ENCODE data around the gene FBXL2.
"Not testable (repeated sequence)": the region's sequence is repeated elsewhere in the genome, so short reads cannot be mapped to it uniquely, and the experiment has no call there.

The FBXL2 gene

DNA sequence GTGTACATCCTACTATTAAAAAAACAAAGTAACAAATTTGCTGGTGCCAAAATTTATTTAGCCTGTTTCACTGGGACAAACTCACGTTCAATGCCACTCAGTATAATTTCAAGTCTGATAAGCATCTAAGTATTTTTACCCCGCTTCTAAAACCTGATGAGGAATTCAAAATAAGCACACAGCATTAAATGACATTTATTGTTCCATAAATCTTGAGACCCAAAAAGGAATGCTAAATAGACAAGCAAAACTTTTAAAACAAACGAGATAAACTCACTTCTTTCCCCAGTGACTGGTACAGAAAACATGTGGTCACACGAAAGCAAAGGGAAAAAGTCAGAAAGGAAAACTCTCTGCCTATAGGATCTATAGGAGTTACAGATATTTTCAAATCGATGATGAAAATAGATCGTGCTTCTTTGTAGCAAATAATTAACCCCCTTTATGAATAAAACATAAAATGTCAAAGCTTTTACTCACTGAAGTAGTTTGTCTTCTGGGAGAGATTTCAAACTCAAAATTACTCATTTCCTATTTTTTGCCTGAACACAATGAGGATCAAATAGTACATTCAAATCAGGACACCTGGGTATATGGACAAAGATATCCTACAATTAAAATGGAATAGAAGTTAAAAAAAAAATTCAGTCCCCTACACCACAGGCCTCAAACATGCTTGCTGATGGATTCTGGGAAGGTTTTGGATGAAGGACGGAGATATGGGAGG, 111.3 kb downstream of the FBXL2 start:
- DNase-seq, result no peak

DNA sequence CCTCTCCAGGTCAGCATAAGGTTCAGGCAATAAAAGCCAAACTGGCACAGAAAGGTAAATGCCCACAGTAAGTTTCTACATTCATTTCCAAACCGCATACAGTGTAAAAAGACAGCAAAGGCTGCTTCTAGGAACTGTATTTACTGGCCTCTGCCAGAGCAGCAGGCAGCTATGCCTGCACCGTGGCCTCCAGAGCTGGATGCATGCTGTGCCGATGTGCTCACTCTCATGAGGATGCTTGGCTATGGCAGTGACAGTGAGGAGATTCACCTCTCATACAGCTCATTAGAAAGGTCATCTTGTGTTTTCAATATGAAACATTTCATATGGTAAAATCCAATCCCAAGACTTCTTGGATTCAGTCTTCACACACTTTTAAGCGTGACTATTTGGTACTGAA, 112.7 kb downstream of the FBXL2 start:
- DNase-seq, result no peak

DNA sequence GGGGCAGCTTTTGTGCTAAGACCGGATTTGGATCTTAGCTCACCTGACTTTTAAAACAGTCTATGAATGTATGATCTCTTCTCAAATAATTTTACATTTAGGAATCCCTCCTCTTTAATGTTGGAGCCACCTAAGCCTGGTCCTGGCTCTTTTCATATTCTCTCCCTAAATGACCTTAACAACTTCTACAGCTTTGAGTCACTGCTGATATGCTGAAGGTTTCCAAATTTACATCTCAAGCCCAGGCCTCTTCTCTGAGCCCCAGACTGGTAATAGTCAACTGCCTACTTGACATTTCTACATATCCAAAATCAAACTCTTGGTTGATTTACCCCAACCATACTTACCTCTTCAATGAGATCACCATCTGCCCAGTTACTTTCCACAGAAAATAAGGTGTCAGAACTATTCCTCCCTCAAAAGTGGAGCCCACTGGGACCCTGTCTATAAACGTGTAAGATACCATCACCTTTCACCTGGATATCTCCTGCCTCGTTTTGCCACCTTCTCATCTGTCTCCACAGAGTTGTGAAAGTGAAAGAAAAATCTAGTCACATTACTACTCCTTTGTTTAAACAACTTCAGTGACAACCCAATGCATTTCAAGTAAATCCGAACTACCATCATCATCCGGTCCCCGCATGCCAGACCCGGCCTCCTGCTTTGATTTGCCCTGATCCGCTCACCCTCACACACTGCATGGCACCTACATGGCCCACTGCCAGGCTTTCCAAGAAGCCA, 114.2 kb downstream of the FBXL2 start:
- DNase-seq, result no peak

DNA sequence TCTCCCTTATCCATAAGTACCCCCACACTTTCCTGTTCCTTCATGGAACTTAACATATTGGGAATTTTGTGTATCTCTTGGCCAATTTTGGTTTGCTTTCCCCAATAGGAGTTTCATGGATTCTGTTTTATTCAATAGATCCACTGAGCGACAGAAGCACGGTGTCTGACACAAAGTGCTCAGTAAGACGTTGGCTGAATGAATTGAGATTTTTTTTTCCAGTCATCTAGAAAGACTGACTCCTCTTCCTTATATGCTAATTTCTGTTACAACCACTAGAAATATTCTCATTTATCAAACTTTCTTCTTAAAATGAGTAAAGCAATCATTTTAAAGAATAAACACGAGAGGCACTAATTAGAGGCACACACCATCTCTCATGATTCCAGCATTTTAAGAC, 114.9 kb downstream of the FBXL2 start:
- no peak for DNase-seq

DNA sequence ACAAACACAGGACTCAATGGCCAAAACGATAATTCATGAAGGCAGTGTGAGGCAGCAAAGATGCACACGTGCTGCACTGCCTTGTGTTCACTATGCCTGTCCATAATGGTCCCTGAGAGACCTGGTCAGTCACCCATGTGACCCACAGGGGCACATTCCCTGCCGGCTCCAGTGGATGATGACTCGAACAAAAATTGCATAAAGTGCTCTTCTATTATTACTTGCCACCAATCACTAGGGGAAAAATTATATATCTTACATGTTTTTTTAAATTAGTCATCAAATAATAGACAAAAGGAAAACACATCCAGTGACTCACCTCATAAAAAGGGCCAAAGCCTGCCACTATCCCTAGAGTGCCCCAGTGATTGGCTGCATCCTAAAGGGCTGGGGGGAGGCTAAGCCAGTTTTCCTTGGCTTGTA, 115.5 kb downstream of the FBXL2 start:
- DNase-seq, result peak; percentile 95

DNA sequence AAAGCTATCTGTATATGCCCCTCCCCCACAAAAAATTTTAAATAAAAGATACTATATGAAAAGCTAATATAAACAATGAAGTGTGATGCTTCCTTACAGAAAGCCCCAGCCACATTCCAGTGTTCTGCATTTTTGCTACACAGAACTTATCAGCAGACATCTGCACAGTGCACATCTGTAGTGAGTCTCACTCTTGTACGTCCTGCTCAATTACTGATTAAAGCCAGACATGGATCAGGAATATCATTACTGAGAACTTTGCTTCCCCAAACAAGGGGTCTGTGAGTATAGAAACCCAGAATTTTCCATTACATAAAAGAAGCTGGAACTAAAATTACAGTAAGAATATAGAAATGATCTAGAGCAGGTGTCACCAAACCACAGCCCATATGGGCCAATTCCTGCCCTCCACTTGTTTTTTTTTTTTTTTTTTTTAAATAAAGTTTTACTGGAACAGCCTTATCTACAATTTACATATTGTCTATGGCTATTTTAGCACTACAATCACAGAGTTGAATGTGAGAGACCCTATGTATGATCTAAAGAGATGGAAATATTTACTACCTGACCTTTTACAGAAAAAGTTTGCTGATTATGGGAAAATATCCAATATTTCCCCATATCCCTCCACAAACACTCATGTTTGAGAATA, 117.3 kb downstream of the FBXL2 start:
- no peak for DNase-seq

DNA sequence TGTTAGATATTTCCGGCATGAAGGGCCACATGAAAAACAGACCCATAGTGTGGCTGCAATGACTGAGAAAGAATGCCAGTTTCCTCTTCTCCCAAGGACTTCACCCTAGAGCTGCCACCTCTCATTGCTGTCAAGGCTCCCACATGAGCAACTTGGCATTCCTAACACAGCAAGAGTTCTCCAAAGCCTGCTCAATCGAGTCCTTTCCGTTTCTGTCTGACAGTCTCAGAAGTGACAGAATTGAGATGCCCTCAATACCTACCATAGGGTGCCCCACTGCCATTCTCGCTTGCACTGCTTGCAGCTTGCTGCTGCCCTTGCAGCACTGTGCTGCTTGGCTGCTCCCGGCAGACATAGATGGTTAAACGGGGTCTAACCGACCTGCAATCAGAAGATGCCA, 118.7 kb downstream of the FBXL2 start:
- no peak for DNase-seq

DNA sequence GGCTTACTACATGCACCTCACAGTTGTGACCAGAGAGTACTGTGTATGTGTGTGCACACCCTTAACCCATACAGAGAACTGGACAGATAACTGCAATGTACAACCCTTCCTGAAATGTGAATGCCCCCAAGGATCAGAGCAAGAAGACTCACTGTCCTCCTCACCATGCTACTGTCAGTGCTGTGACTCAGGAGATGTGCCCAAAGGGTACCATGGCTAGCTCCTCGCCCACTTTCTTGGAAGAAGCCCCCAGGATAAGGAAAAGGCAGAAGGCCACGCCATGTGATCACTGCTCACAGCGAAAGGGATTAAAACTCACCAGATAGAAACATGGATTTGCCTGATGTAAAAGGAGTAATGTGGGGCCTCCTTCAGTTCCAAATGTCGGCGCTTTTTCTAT, 121.2 kb downstream of the FBXL2 start:
- DNase-seq, result no peak

DNA sequence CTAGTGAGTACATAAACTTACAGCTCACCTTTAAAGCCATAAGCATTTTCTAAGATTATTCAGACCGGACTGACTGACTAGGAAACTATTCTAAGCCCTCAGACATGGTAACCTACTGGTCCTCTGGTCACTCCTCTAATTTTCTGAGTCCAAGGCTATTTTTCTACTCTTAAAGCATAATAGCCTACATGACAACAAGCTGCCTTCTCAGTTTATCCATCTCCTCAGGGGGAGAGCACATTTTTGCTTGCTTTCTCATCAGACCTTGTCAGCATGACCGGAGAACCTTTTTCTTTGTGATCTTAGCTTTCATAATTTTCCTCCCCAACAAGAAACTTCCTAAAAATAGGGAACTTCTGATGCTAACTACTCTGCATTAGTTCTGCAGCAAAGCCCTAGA, 124.5 kb downstream of the FBXL2 start:
- peak; percentile 43 for DNase-seq

DNA sequence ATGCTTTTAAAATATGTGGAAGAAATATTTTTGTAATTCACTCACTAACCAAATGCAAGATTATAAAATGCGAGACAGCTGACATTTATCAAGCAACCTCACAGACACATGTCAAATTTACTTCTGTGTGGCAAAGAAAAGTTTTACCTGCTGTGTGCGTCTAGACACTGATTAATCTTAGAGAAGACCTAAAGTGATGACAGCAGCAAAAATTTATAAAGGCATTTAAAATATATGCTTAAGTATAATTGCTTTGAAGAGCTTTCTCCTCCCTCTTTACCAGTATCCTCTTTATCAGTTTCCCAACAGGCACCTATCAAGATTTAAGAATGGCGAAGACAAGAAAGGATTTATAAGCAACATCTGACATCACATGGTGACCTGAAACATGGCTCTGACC, 125.7 kb downstream of the FBXL2 start:
- no peak for DNase-seq

DNA sequence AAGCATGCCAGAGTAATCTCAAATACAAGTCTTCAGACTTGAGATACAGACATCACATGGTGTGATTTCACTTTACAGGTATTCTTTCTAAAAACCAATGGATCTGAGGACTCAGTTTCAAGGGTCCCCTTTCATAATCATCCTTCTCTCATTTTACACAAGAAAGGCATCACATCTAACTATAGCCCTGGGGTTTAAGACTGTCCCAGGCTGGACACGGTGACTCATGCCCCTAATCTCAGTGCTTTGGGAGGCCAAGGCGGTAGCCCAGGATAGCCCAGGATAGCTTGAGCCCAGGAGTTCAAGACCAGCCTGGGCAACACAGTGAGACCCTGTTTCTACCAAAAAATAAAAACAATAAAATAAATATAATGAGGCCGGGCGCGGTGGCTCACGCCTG, 126.5 kb downstream of the FBXL2 start:
- DNase-seq, result peak; percentile 51

DNA sequence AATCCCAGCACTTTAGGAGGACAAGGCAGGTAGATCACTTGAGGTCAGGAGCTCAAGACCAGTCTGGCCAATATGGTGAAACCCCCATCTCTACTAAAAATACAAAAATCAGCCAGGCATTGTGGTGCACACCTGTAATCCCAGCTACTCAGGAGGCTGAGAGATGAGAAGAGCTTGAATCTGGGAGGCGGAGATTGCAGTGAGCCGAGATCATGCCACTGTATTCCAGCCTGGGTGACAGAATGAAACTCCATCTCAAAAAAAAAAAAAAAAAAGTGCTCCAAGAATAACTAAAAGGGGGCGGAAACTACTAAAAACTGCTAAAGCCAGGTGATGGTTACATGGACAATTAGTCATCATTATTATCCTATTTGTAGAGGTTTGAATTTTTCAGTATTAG, 133.6 kb downstream of the FBXL2 start:
- DNase-seq, result not testable (repeated sequence)

DNA sequence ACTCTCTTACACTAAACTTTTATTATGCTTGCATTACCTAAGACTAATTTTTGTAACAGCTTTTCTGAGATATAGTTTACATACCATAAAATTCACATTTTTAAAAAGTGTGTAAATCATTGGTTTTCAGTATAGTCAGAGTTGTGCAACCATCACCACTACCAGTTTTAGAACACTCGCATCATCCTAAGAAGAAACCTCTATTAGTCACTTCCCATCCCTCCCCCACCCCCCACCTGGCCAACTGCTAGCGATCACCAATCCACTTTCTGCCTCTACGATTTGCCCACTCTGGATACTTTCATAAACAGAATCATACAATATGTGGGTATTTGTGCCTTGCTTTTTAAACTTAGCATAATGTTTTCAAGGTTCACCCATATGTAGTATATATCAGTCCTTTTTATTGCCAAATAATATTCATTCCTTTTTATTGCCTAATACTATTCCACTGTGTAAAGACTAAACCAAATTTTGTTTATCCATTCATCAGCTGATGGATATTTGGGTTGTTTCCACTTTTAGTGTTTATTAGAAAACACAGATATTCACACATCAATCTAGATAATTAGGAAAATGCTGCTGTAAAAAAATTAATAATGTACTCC, 139.9 kb downstream of the FBXL2 start:
- DNase-seq, result peak; percentile 28

DNA sequence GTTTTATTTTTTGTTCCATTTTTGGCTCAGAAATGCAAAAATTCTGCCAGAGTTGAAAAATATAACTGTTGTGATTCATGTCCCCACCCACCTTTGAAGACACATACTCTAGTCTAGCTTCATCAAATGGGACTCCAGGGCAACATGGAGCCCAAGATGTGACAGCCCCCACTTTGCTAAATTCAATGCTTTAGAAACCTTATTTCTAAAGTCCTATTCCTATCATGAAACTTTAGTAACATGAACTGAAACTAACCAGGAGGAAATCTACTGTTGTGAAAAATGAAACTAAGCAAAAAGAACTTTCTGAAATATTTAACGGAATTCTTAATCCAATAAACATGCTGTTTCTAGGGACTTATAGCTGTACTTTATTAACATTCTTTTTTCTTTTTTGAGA, 142.7 kb downstream of the FBXL2 start:
- DNase-seq, result no peak

DNA sequence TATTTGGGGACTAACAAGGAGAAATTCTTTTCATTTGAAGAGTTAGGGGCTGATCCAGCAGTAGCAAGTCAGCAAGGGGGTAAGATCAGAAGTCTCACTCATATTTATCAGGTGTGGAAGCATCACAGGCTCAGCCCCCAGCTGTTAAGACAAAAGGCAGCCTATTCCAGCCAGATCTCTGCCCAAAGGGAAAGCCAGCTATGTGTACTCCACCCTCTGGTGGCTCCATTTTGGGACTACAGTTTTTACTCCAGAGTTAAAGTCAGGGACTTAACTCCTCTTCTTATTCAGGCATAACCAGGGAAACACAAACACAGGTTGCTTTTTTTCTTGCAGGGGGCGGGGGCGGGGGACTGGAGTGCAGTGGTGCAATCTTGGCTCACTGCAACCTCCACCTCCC, 143.7 kb downstream of the FBXL2 start:
- no peak for DNase-seq

DNA sequence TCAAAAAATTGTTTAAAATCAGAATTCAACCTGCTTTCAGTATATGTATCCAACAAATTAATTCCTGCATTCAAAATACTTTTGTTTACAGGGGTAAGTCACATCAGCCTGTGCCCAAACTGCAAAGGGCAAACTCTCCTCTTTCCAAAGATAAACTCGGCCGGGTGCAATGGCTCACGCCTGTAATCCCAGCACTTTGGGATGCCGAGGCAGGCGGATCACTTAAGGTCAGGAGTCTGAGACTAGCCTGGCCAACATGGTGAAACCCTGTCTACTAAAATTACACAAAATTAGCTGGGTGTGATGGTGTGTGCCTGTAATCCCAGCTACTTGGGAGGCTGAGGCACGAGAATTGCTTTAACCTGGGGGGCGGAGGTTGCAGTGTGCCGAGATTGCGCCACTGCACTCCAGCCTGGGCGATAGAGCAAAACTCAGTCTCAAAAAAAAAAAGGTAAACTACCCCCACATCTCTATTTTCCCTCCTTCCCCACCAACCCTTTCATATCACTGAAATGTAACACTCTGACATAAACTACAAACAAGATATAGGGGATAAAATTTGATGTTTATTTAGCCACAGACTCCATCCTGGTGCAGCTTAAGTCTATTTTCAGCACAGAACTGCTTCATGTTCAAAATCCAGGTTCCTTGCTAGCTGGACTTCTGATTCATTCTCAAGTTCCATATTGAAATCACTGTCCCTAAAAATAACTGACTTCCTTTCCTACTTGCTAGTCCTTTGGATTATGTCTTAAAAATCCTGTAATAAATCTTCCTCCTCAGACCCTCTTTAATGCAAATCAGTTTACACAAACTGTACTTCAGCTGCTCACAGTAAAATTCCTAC, 147.6 kb downstream of the FBXL2 start:
- DNase-seq, result no peak

DNA sequence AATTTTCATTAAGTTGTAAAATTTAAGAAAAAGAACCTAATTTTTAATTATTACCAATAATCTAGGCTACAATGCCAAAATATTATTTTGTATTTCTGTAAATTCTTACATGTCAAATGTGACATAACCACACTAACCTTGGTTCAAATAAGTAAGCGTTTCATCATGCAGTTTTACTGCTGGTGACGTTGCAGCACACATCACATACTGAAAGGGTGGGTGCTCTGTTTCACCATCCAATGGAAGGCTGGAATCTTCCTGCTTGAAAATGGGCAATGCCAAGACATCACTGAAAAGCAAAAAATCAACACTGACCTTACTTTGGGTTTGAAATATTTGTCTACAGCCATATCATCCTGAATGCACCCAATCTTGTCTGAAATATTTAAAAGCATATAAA, 148.2 kb downstream of the FBXL2 start:
- DNase-seq, result no peak

DNA sequence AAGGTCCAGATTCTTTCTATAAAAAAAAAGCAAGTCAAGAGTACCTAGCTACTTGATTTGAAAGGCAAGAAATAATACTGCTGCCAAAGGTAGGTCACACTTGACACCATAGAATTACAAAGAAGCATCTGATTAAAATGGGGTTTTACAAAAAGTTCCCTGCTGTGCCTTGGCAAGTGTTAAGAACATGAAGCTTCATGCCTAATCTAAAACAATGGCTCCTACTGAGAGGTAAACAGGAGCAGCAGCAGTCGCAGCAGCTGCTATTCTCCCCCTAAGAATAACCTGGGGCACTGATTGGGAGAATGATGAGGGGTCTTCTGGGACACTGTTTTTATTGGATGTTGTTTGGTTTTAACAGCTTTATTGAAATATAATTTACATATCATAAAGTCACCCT, 148.8 kb downstream of the FBXL2 start:
- no peak for DNase-seq

DNA sequence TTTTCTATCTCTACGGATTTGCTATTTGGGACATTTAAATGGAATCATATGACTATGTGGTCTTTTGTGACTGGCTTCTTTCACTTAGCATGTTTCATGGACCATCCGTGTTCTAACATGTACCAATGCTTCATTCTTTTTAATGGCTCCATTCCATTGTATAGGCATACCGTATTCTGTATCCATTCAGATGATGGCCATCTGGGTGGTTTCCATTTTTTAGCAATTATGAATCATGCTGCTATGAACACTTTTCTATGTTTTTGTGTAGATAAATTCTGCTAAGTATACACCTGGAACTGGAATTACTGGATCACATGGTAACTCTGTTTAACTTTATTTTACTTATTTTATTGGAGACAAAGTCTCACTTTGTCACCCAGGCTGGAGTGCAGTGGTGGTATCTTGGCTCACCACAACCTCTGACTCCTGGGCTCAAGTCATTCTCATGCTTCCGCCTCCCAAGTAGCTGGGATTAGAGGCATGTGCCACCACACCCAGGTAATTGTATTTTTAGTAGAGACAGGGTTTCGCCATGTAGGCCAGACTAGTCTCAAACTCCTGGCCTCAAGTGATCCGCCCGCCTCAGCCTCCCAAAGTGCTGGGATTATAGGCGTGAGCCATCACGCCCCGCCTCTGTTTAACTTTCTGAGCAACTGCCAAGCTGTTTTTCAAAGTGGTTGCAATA, 149.5 kb downstream of the FBXL2 start:
- DNase-seq, result no peak

DNA sequence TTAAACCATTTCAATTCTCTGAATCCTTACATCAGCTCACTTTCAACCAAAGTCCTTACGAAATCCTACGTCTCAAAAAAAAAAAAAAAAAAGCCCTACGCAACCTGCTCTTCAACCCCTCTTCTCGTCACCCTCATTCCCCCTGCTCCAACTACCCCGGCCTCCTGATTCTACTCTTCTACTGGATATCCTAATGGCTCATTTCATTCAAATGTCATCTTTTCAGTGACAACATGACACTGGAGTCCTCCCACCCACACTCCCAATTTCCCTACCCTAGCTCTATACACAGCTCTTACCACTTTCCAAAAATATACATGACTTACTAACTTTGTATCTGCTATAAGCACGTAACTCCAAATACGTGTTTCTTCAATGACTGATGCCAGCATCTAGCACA, 151.5 kb downstream of the FBXL2 start:
- no peak for DNase-seq

DNA sequence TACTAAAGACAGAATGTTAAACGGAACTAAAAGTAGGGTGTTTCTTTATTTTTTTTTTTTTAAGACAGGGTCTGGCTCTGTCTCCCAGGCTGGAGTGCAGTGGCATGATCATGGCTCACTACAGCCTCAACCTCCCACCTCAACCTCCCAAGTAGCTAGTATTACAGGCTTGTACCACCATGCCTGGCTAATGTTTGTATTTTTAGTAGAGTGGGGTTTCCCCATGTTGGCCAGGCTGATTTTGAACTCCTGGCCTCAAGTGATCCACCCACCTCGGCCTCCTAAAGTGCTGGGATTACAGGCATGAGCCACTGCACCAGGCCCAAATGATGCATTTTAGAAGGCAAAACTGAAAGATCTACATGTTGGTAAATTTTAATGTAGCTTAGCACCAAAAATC, 152.1 kb downstream of the FBXL2 start:
- DNase-seq, result not testable (repeated sequence)

DNA sequence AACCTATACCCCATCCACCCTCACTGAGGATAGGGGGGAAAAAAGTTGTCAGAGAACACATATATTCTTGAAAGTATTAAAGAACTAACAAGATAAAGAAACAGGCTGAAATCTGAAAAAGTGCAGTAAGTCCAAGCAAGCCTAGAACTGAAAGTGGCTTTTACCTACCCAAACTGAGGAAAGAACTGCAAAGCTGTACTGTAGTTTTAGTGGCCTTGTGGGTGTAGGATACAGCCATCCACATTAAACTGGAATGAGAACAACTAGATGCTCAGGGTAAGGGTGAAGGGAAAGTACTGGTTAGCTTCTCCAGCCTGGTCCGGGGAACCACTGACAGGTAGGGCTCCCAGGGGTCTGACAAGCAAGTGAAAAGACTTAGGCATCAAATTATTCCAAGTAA, 152.8 kb downstream of the FBXL2 start:
- DNase-seq, result no peak

All from EL (cell line).